Heart right ventricle (tissue), 16 donors: ENCODE data around the gene MAB21L2. TPM values are rescaled to one million over a fixed set of nuclear protein-coding genes. Genes with fewer than 3 reads are reported as not detected.

Source experiments
- ATAC-seq, 8 donors: fragments of 200-7000 bp; cut with Tn5 transposase; one replicate each; pipeline ENCODE4 v1.9.1; 2020; ENCODE audit warnings: mild to moderate bottlenecking in 8 of 8, moderate library complexity in 8 of 8, moderate number of reproducible peaks in 1 of 8
- DNase-seq, 2 donors: peaks; one replicate each; pipeline ENCODE4 v3.0.0-alpha.2; 2020
- H3K27ac ChIP-seq, 10 donors: fragments of 200-600 bp; sonication (generic) in 2 of 10; one replicate each; pipeline versions ENCODE4 v1.5.0 to v1.8.0; 2020 to 2022; ENCODE audit warnings: mild to moderate bottlenecking in 3 of 10
- H3K27me3 ChIP-seq, 7 donors: fragments of 200-600 bp; one replicate each; pipeline ENCODE4 v1.8.0; 2021 to 2022; ENCODE audit warnings: mild to moderate bottlenecking in 2 of 7
- H3K36me3 ChIP-seq, 9 donors: fragments of 200-600 bp; sonication (generic) in 1 of 9; one replicate each; pipeline versions ENCODE4 v1.5.0 to v1.8.0; 2020 to 2022; ENCODE audit warnings: mild to moderate bottlenecking in 2 of 9
- H3K4me1 ChIP-seq, 9 donors: fragments of 200-600 bp; sonication (generic) in 1 of 9; one replicate each; pipeline versions ENCODE4 v1.5.0 to v1.8.0; 2020 to 2022; ENCODE audit warnings: mild to moderate bottlenecking in 4 of 9
- H3K4me3 ChIP-seq, 10 donors: fragments of 200-600 bp; sonication (generic) in 2 of 10; one replicate each; pipeline versions ENCODE4 v1.5.0 to v1.8.0; 2020 to 2022; ENCODE audit warnings: mild to moderate bottlenecking in 7 of 10, moderate library complexity in 2 of 10
- H3K9me3 ChIP-seq, 11 donors: fragments of 200-600 bp in 10 of 11; sonication (generic) in 2 of 11; one replicate each; pipeline versions ENCODE4 v1.5.0 to v1.8.0; 2013 to 2022; ENCODE audit warnings: mild to moderate bottlenecking in 2 of 11, control low read depth in 1 of 11, moderate library complexity in 1 of 11
- CTCF ChIP-seq, 9 donors: fragments of 200-600 bp; sonication (generic) in 2 of 9; IDR thresholded peaks; one replicate each; pipeline versions ENCODE4 v1.5.0 to v1.8.0; 2021 to 2022; ENCODE audit warnings: antibody characterized with exemption in 9 of 9, mild to moderate bottlenecking in 5 of 9, moderate library complexity in 1 of 9
- WGBS, 2 donors: extraction: QIAGEN DNeasy Blood & Tissue Kit; methylation state at CpG; one replicate each; pipeline ENCODE4 v1.1.7; 2013; ENCODE audit warnings: inconsistent platforms in 1 of 2; 5-methylcytosine and 5-hydroxymethylcytosine counted together
- intact Hi-C, 10 donors: fragments of 100-400 bp; cut with DNase I; formaldehyde crosslinking; loops; one replicate each; pipeline versions ENCODE4 v1.11.1 to v1.14.2; 2022
- polyA plus RNA-seq, 2 donors: library from polyadenylated mRNA; stranded (reverse); fragments of 200-250 nt; gene quantifications; one replicate each; pipeline ENCODE4 v1.2.3, GENCODE V29; 2013
- total RNA-seq, 10 donors: library from RNA; stranded (reverse); fragmentation: NEBNext Ultra II Directional in 3 of 10; extraction: Animal tissue kit (Norgen Biotek cat#: 25700) in 3 of 10; gene quantifications; one replicate each; pipeline versions ENCODE4 v1.2.1 to v1.2.4, GENCODE V29; 2021 to 2023
- donor health status: Arrhythmogenic right ventricular cardiomyopathy.
- donor health status: ischemic (EF 13 %, LVEDD 7.1; RV severe dilation, severe dysfunction).
- donor health status: healthy with polysubstance abuse.
- donor health status: DM: no; HTN: yes; CAD: no.
- donor health status: DM: no; HTN: no; CAD: no.
- donor health status: ischemic (EF 25% LVEDD 6.9; RV normal size, moderate dysfunction).
- donor health status: ischemic (EF 25% LVEDD 5.7; RV mildly dilated, moderate dysfunction).
- donor health status: healthy.
- donor health status: DM: yes; HTN: yes; CAD: no.
- donor health status: Ischemic cardiomyopathy.
- donor health status: ischemic (EF 35%, LVEDD 5.7; RV mildly dilated, moderate dysfunction).
- donor health status: nonischemic (EF 11% LVEDD 7.7; RV severe dilation, severe dysfunction).
- donor health status: DM: yes; HTN: yes; CAD: no.
- donor health status: PGD.
- donor health status: ischemic (EF 29% LVEDD 5.4; RV normal size, mild dysfunction).
- donor health status: nonischemic (EF 23%, LVEDD 6.1; RV moderate dilation, normal function).

The MAB21L2 gene
- total and polyA plus RNA-seq, 12 donors = 0.03 to 0.15 (median 0.10) TPM; not detected in 6

DNA sequence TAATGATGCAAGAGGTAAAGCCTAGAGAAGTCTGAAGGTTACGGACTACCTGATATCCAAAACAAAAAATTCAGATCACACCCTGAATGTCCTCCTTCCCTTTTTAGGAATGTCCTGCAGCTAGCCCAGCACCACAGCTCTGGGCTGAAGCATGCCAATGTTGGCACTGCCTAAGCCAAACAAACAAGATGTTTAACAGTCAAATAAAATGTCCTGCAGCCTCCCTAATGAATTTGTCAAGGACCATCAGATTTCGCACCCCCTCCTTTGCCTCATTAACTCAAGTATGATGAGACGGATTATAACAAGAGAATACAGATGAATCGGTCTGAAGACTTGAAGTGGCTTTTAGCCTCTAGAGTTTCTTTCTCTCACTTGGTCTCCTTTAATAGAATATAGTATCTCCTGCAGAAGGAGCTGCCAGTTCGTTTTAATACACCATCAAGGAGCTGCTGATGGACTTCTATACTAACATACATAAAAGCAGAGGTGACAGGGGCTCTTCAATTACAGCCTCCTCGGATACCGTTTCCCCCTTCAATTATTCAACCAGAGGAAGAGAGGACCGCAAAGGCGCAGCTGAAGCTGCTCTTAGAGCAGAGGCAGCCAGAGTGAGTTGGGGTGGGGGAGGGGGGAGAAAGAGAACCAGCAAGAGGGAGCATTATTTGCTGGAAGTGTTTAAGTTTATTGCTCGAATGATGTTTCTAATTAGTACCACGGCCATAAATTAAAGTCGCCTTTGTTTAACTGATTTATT, 3.0 kb upstream of the MAB21L2 start:
- peaks cover 0 to 6% (median 0%) of the 10 kb centered on the region in 9 donors for H3K36me3 ChIP-seq
- peaks cover 0 to 34% (median 0%) of the 10 kb centered on the region in 7 donors for H3K27me3 ChIP-seq
- peak overlapping the region in 9 of 10 donors; percentile 16 to 50 (median 44) for H3K4me3 ChIP-seq
- H3K27ac ChIP-seq = no peak overlapping the region
- no peak for TF ChIP-seq CTCF (IDR thresholded peaks at IDR 0.05)
- peaks cover 0 to 7% (median 0%) of the 10 kb centered on the region in 9 donors for H3K4me1 ChIP-seq
- intact Hi-C loops = no loop called here
- DNase-seq (no peak), ATAC-seq (no peak)
- 68 to 71% methylated on average over 12 of the region's 12 CpGs for WGBS, 2 donors
- peaks cover 0 to 28% (median 0%) of the 10 kb centered on the region in 11 donors for H3K9me3 ChIP-seq

GRCh38 chr4:150579551-150580234, 2.3 kb upstream of the MAB21L2 start:
- peak overlapping the region in 1 of 10 donors; percentile 3 for H3K27ac ChIP-seq
- peak in 1 of 2 donors; percentile 22 for DNase-seq

DNA sequence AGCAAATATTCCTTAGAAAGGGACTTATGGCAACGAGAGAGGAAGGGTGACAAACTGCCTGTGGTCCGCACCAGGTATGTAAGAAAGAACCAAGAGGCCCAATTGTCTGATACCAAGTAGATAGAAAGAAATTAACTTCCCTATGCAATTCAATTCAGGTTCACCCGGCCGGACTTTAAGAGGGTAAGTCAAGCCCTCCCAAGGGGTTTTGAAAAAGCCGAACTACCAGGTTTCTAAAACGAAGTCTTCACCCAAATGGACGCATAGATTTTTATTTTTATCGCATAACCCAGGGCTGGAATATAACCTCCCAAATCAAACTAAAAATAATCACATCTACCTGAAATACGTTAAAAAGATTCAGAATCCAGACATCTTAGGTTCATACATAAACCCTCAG, 1.6 kb upstream of the MAB21L2 start:
- Histone ChIP-seq H3K4me3 (peak overlapping the region in 6 of 10 donors; percentile 23 to 50 (median 46)), H3K27ac (no peak overlapping the region), H3K36me3 (peaks cover 0 to 8% (median 0%) of the 10 kb centered on the region in 9 donors), H3K9me3 (peaks cover 0 to 28% (median 0%) of the 10 kb centered on the region in 11 donors), H3K27me3 (peaks cover 0 to 43% (median 0%) of the 10 kb centered on the region in 7 donors), H3K4me1 (peaks cover 0 to 10% (median 0%) of the 10 kb centered on the region in 9 donors)
- DNase-seq = no peak
- ATAC-seq = no peak
- WGBS, 2 donors = 72 to 89% methylated on average over 9 of the region's 9 CpGs
- intact Hi-C loops = loop anchor here in 1 of 10 donors (10.0 kb wide), 1 partner anchor 286 kb away; no protein-coding TSS in a partner anchor
- no peak for TF ChIP-seq CTCF (IDR thresholded peaks at IDR 0.05)

More at GRCh38 chr4:150579551-150580234, 2.3 kb upstream of the MAB21L2 start:
- H3K27me3 ChIP-seq = peaks cover 0 to 37% (median 0%) of the 10 kb centered on the region in 7 donors
- H3K36me3 ChIP-seq = peaks cover 0 to 8% (median 0%) of the 10 kb centered on the region in 9 donors
- intact Hi-C loops = loop anchor here in 1 of 10 donors (10.0 kb wide), 1 partner anchor 285 kb away; no protein-coding TSS in a partner anchor
- H3K4me1 ChIP-seq = peaks cover 0 to 10% (median 0%) of the 10 kb centered on the region in 9 donors
- peak; percentile 31 to 67 (median 46) for ATAC-seq
- no peak for TF ChIP-seq CTCF (IDR thresholded peaks at IDR 0.05)
- peak overlapping the region in 9 of 10 donors; percentile 16 to 50 (median 44) for H3K4me3 ChIP-seq
- 16 to 23% methylated on average over 62 to 66 of the region's 66 CpGs for WGBS, 2 donors
- peaks cover 0 to 28% (median 0%) of the 10 kb centered on the region in 11 donors for H3K9me3 ChIP-seq

GRCh38 chr4:150581056-150581605, 820 bp upstream of the MAB21L2 start:
- ATAC-seq (no peak), DNase-seq (no peak)
- H3K4me3 ChIP-seq = no peak overlapping the region
- intact Hi-C loops = loop anchor here in 1 of 10 donors (10.0 kb wide), 1 partner anchor 286 kb away; no protein-coding TSS in a partner anchor
- H3K27me3 ChIP-seq = peaks cover 0 to 51% (median 0%) of the 10 kb centered on the region in 7 donors
- H3K9me3 ChIP-seq = peaks cover 0 to 28% (median 0%) of the 10 kb centered on the region in 11 donors
- no peak for TF ChIP-seq CTCF (IDR thresholded peaks at IDR 0.05)
- no peak overlapping the region for H3K27ac ChIP-seq
- WGBS, 2 donors = 90 to 92% methylated on average over 7 of the region's 7 CpGs
- H3K4me1 ChIP-seq = peaks cover 0 to 10% (median 0%) of the 10 kb centered on the region in 9 donors
- peaks cover 0 to 8% (median 0%) of the 10 kb centered on the region in 9 donors for H3K36me3 ChIP-seq
